ENCODE measurements around the gene YIF1A.

GRCh38 chr11:66299186-66299585 lies 10.2 kb upstream of the YIF1A start:
- TF ChIP-seq EZH2 (IDR thresholded peaks at IDR 0.05; ENCODE audit: borderline replicate concordance, low read depth, low read length, severe bottlenecking) = no peak
- no peak for TF ChIP-seq CTCF (IDR thresholded peaks at IDR 0.05; ENCODE audit: borderline replicate concordance, extremely low read depth, low read length, poor library complexity, severe bottlenecking)

All from DND-41 (cell line).